HG03558 (cell line): ENCODE results near the gene PYURF.
"Not testable (repeated sequence)": the region's sequence is repeated elsewhere in the genome, so short reads cannot be mapped to it uniquely, and the experiment has no call there.

Source experiments
- ATAC-seq: cut with Tn5 transposase; IDR thresholded peaks from one replicate; pipeline ENCODE4 v1.9.1; 2021; ENCODE audit warnings: moderate number of reproducible peaks; ENCODE audit not compliant: unreplicated experiment; ENCODE audit errors: extremely low read depth

PYURF gene, protein sequence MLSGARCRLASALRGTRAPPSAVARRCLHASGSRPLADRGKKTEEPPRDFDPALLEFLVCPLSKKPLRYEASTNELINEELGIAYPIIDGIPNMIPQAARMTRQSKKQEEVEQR

DNA sequence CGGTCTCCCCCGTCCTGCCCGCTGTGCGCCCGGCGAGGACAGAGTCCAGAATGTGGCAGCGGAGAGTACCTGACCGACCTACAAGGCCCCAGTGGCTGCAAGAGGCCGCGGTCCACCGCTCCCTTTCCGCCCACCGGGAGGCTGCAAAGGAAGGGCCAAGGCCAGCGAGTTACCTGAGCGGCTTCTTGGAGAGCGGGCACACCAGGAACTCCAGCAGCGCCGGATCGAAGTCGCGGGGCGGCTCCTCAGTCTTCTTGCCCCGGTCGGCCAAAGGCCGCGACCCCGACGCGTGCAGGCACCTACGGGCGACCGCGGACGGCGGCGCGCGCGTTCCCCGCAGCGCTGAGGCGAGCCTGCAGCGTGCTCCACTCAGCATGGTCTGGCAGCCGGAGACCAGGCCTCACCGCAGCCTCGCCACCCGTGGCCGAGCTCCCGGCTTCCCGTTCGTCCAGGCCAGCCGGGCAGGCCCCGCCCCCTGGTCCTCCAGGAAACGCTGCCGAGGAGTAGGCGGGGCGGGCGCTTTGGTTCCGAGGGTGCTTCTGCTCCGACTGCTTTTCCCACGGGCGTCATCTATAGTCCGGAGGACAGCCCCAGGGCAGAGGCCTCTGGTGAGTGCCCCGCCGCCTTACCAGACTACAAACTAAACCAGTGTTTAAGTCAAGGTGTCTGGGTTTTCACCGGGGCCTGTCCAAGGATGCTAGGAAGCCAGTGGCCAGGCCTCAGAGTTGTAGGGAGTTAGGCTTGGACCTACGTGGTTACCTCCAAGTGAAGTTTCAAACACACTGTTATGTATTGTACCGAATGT lies at the start of gene PYURF:
PYURF (minus strand) TSS at position 452 of the 805 bp plus-strand sequence; CDS start at position 376, 76 bp downstream.
- peak; percentile 68 for ATAC-seq

GRCh38 chr4:88570001-88570400 lies 46.4 kb upstream of the PYURF start:
- no peak for ATAC-seq

DNA sequence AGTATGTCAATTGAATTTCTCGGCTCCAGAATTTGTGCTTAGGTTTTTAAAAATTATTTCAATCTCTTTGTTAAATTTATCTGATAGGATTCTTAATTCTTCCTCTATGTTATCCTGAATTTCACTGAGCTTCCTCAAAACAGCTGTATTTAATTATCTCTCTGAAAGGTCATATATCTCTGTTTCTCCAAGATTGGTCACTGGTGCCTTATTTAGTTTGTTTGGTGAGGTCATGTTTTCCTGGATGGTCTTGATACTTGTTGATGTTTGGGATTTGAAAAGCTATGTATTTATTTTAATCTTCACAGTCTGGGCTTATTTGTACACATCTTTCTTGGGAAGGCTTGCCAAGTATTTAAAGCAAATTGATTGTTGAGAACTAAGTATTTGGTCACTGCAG lies 44.0 kb upstream of the PYURF start:
- no peak for ATAC-seq

DNA sequence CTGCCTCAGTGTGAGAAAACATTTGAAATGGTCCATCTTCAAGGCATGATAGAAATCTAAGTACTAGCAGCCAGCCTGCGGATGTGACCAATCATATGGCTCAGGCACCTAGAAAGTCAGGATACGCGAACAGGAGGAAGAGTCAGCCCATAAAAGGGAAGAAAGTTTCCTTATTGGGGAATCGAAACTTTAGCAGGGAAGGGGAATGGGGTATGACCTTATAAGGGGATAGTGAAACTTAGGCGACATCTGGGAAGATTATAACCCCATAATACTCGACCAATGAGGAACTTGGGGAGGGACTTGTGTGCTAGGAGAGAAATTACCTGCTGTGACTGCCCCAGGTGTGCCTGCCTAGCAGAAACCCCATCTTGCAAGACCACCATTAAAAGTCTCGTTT lies 26.2 kb upstream of the PYURF start:
- no peak for ATAC-seq

- ATAC-seq, result not testable (repeated sequence)
Observed at GRCh38 chr4:88539322-88540068, 15.9 kb upstream of the PYURF start.

DNA sequence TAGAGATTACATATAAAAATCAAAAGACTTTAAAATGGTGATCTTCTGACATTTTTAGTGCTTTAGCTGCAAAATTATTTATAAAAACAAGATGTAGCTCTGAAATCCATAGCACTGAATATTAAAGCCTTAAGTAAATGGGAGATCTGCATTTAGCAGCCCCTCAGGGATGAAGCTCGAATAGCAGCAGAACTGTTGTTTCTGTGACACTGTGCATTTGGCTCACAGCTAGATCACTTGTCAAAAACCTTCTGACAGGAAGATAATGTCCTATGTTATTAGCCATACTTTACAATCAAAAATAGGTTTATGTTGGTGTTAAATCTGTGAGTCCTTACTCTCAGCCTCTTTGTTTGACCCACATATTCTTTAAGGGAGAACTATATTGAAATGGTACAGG lies 14.1 kb upstream of the PYURF start:
- no peak for ATAC-seq

- ATAC-seq, result no peak
Observed at GRCh38 chr4:88535090-88535755, 11.6 kb upstream of the PYURF start.

DNA sequence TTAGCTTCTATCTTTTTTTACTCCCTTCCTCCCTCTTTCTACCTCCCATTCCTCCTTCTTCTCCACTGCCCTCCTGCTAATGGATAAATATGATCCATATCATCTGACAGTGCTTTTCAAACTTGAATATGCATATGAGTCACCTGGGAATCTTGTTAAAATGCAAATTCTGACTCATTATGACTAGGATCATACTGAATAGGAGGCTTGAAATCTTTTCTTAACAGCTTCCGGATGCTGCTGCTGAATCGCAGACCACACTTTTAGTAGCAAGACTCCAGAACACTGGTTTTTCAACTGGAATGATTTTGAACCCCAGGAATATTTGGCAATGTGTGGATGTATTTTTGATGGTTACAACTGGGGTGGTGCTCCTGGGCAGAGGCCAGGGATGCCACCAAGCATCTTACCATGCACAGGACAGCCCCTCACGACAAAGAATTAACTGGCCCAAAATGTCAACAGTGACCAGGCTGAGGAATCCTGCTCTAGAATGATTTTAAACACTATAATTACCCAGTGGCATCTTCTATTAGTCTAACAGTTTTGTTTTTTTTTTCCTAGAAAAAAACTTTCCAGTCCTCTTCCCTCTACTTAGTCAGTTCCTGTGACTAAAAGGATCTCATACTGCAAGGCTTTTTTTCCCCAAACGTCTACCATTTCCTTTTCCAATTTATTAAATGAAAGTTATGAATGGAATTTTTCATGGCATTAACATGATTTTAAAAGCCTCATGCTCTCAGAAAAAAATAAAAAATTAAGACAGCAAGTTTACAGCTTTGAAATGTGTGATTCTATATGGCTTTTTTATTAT lies 10.6 kb upstream of the PYURF start:
- ATAC-seq, result no peak

- ATAC-seq, result no peak
Observed at GRCh38 chr4:88533088-88533790, 9.7 kb upstream of the PYURF start.

GRCh38 chr4:88531549-88531948 lies 8.0 kb upstream of the PYURF start:
- ATAC-seq, result no peak

DNA sequence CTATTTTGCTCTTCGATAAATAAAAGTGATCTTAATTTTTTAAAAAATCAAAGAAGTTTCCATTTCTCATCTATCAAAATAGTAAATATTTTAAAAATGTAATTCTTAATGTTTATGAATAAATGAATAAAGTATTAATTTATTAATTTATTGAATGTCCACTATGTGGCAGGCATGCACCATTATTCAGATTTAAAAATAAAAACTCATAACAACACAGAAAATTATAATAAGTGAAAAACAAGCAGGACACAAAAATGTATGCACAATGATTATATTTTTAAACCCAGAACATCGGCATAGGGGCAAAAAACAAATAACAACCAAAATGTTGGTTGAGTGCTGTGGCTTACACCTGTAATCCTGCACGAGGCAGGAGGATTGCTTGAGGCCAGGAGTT lies 5.3 kb upstream of the PYURF start:
- ATAC-seq, result no peak

GRCh38 chr4:88527787-88528186 lies 4.2 kb upstream of the PYURF start:
- ATAC-seq, result no peak

DNA sequence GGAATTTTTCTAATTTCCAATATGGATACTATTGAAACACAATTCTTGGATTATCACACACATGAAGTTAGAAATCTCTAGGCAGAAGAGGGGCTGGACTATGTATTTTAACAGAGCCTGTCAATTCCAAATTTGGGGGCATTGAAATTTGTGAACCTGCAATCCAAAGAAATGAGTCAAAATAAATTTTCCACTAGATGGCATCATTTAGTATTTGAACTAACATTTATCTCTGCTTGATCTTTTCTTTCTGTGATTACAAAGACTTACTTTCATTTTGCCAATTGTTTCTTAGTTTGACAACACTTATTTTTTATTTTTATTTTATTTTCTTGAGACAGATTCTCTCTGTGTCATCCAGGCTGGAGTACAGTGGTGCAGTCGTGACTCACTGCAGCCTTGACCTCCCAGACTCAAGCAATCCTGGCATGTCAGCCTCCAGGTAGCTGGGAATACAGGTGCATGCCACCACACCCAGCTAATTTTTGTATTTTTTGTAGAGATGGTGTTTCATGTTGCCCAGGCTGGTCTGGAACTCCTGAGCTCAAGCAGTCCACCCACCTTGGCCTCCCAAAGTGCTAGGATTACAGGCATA lies 2.7 kb upstream of the PYURF start:
- no peak for ATAC-seq

DNA sequence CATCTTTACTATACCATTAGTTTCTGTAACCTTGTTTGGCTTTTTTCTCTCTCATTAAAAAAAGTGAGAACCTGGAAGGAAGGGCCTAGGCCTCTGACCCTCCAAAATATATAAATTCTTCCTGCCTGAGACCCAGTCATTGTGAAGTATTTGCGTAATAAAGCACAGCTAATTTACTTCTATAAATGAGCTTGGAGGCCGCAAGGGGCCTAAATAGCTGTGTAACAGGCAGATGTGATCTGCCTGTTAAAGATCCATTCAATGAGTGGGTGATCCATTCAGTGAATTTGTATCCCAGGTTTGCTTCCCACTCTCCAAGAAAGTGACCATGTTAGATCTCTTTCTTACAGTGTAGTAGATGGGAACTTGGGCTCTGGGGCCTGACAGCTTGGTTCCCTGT lies 595 bp upstream of the PYURF start:
- ATAC-seq, result no peak

DNA sequence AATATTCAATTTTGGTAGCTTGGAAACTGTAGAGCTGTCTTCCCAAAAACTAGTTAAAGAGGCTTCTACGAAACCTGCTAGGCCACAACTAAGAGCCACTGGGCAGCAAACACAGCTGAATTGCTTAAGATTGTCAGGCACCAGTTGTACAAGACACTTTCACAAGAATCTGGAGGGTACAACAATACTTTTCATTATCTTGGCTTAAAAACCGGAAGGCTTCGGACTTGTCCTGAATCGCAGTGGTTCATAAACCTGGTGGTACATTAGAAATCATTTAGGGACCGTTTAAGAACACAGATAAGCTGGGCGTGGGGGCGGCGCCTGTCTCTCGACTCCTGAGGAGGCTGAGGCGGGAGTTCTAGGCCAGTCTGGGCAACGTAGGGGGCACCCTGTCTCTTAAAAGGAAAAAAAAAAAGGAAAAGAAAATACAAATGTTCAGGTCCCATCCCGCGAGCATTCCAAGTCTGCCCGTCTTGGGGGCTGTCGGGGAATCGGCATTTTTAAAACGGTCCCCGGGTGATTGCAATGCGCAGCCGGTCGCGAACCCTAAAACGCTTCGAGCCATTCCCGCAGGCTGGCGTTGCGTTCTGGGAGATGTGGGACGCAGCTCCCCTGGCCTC lies 763 bp downstream of the PYURF start:
- no peak for ATAC-seq

DNA sequence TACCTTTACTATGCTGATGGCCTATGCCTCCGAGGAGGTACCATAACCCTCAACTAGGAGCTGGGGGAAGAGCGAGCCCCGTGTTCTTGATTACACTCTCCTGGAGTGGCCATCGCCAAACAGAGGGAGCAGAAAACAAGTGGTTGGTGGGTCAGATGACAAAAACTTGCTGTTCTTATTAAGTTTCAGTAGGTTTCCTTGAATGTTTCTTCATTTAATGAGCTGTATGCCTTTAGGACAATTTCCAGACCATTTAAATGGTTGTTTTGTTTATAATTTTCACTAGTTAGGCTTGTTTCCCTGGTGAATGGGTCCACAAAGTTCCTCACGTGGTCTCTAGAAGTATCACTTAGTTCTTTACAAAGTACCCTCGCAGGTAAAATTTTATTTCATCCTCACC lies 4.7 kb downstream of the PYURF start:
- ATAC-seq, result no peak

DNA sequence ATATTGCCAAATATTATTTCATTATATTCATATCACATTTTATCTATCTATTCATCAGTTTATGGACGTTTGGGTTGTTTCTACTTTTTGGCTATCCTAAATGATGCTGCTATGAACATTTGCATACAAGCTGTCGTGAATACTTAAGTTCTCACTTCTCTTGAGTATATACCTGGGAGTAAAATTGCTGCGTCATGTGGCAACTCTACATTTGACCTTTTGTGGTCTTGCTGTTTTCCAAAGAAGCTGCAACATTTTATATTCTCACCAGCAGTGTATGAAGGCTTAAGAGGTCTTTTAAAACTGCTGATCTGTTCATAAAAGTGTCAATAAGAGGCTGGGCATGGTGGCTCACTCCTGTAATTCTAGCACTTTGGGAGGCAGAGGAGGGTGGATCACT lies 5.8 kb downstream of the PYURF start:
- ATAC-seq, result no peak

GRCh38 chr4:88516746-88517145 lies 6.8 kb downstream of the PYURF start:
- no peak for ATAC-seq
